Measurements from ENCODE around the gene SUSD6.

Gene SUSD6

GRCh38 chr14:69658664-69659261, 47.4 kb downstream of the SUSD6 start:
- no peak overlapping the region for H3K4me3 ChIP-seq (ENCODE audit: low read depth in 1 of 5, low read length in 5 of 5)
- H3K9ac ChIP-seq (ENCODE audit: low read length in 5 of 5), result peak overlapping the region in 1 of 5 donors; percentile 25
- no peak overlapping the region for H3K27ac ChIP-seq (ENCODE audit: low read depth, low read length)
- no peaks in the 10 kb centered on the region for H3K9me3 ChIP-seq (ENCODE audit: control insufficient read depth in 5 of 5, low read length in 5 of 5)
- peaks cover 4 to 22% (median 12%) of the 10 kb centered on the region in 5 donors for H3K36me3 ChIP-seq (ENCODE audit: control insufficient read depth in 5 of 5, insufficient read depth in 5 of 5, low read length in 5 of 5)
- peaks cover 11 to 53% (median 26%) of the 10 kb centered on the region in 5 donors for H3K4me1 ChIP-seq (ENCODE audit: control insufficient read depth in 5 of 5, insufficient read depth in 5 of 5, low read length in 5 of 5)
- no peaks in the 10 kb centered on the region for H3K27me3 ChIP-seq (ENCODE audit: control insufficient read depth in 5 of 5, insufficient read depth in 4 of 5, low read length in 5 of 5)

- no peak overlapping the region for H3K27ac ChIP-seq (ENCODE audit: low read depth, low read length)
- H3K4me3 ChIP-seq (ENCODE audit: low read depth in 1 of 5, low read length in 5 of 5), result no peak overlapping the region
- H3K9me3 ChIP-seq (ENCODE audit: control insufficient read depth in 5 of 5, low read length in 5 of 5), result no peaks in the 10 kb centered on the region
- H3K36me3 ChIP-seq (ENCODE audit: control insufficient read depth in 5 of 5, insufficient read depth in 5 of 5, low read length in 5 of 5), result peaks cover 4 to 22% (median 12%) of the 10 kb centered on the region in 5 donors
- H3K9ac ChIP-seq (ENCODE audit: low read length in 5 of 5), result no peak overlapping the region
- no peaks in the 10 kb centered on the region for H3K27me3 ChIP-seq (ENCODE audit: control insufficient read depth in 5 of 5, insufficient read depth in 4 of 5, low read length in 5 of 5)
- H3K4me1 ChIP-seq (ENCODE audit: control insufficient read depth in 5 of 5, insufficient read depth in 5 of 5, low read length in 5 of 5), result peaks cover 11 to 63% (median 35%) of the 10 kb centered on the region in 5 donors
Observed at GRCh38 chr14:69660344-69661193, 49.2 kb downstream of the SUSD6 start.

DNA sequence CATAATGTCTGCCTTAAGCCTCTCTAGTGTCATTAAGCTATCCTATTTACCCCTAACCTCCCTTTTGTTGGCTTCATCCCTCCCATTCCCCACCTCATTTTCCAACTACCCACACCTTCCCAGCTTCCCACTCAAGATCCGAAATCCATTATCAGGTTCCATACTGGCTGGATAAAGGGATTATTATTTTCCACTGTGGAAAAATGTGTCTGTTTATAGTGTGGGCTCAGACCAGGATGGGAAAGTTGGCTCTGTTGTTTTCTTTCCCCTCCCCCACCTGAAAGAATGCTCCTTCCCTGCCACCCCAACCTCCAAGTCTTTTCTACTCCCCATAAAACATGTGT, 49.8 kb downstream of the SUSD6 start:
- Histone ChIP-seq H3K27me3 (ENCODE audit: control insufficient read depth in 5 of 5, insufficient read depth in 4 of 5, low read length in 5 of 5) (no peaks in the 10 kb centered on the region), H3K9me3 (ENCODE audit: control insufficient read depth in 5 of 5, low read length in 5 of 5) (no peaks in the 10 kb centered on the region), H3K4me3 (ENCODE audit: low read depth in 1 of 5, low read length in 5 of 5) (no peak overlapping the region), H3K9ac (ENCODE audit: low read length in 5 of 5) (no peak overlapping the region), H3K36me3 (ENCODE audit: control insufficient read depth in 5 of 5, insufficient read depth in 5 of 5, low read length in 5 of 5) (peaks cover 4 to 22% (median 12%) of the 10 kb centered on the region in 5 donors), H3K4me1 (ENCODE audit: control insufficient read depth in 5 of 5, insufficient read depth in 5 of 5, low read length in 5 of 5) (peaks cover 11 to 67% (median 41%) of the 10 kb centered on the region in 5 donors), H3K27ac (ENCODE audit: low read depth, low read length) (no peak overlapping the region)

- Histone ChIP-seq H3K4me1 (ENCODE audit: control insufficient read depth in 5 of 5, insufficient read depth in 5 of 5, low read length in 5 of 5) (peaks cover 15 to 77% (median 49%) of the 10 kb centered on the region in 5 donors), H3K9ac (ENCODE audit: low read length in 5 of 5) (no peak overlapping the region), H3K27ac (ENCODE audit: low read depth, low read length) (peak overlapping the region; percentile 54)
Observed at GRCh38 chr14:69662636-69663299, 51.4 kb downstream of the SUSD6 start.

DNA sequence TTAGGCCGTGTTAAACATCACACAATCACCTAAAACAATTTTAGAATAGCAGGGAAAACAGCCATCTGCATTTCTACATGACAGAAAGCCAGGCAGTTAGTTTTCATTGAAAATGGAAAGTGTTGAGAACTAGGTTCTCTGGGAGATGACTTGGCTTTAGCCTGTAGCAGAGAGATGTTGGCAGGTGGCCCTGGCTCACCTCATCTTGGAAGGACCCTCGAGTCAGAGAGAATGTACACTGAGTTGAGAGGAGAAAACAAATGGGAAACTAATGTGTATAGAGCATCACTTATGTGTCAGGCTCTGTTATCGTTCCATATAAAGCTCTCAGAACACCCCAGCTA, 51.9 kb downstream of the SUSD6 start:
- Histone ChIP-seq H3K4me1 (ENCODE audit: control insufficient read depth in 5 of 5, insufficient read depth in 5 of 5, low read length in 5 of 5) (peaks cover 11 to 76% (median 44%) of the 10 kb centered on the region in 5 donors), H3K27ac (ENCODE audit: low read depth, low read length) (peak overlapping the region; percentile 54), H3K4me3 (ENCODE audit: low read depth in 1 of 5, low read length in 5 of 5) (no peak overlapping the region), H3K9ac (ENCODE audit: low read length in 5 of 5) (no peak overlapping the region), H3K36me3 (ENCODE audit: control insufficient read depth in 5 of 5, insufficient read depth in 5 of 5, low read length in 5 of 5) (peaks cover 4 to 22% (median 12%) of the 10 kb centered on the region in 5 donors), H3K27me3 (ENCODE audit: control insufficient read depth in 5 of 5, insufficient read depth in 4 of 5, low read length in 5 of 5) (no peaks in the 10 kb centered on the region), H3K9me3 (ENCODE audit: control insufficient read depth in 5 of 5, low read length in 5 of 5) (no peaks in the 10 kb centered on the region)

More at GRCh38 chr14:69662636-69663299, 51.4 kb downstream of the SUSD6 start:
- Histone ChIP-seq H3K4me3 (ENCODE audit: low read depth in 1 of 5, low read length in 5 of 5) (no peak overlapping the region), H3K36me3 (ENCODE audit: control insufficient read depth in 5 of 5, insufficient read depth in 5 of 5, low read length in 5 of 5) (peaks cover 4 to 22% (median 12%) of the 10 kb centered on the region in 5 donors), H3K9me3 (ENCODE audit: control insufficient read depth in 5 of 5, low read length in 5 of 5) (no peaks in the 10 kb centered on the region), H3K27me3 (ENCODE audit: control insufficient read depth in 5 of 5, insufficient read depth in 4 of 5, low read length in 5 of 5) (no peaks in the 10 kb centered on the region)

GRCh38 chr14:69664265-69664664, 52.9 kb downstream of the SUSD6 start:
- Histone ChIP-seq H3K9ac (ENCODE audit: low read length in 5 of 5) (no peak overlapping the region), H3K4me1 (ENCODE audit: control insufficient read depth in 5 of 5, insufficient read depth in 5 of 5, low read length in 5 of 5) (peaks cover 11 to 69% (median 40%) of the 10 kb centered on the region in 5 donors), H3K27ac (ENCODE audit: low read depth, low read length) (peak overlapping the region; percentile 54)

DNA sequence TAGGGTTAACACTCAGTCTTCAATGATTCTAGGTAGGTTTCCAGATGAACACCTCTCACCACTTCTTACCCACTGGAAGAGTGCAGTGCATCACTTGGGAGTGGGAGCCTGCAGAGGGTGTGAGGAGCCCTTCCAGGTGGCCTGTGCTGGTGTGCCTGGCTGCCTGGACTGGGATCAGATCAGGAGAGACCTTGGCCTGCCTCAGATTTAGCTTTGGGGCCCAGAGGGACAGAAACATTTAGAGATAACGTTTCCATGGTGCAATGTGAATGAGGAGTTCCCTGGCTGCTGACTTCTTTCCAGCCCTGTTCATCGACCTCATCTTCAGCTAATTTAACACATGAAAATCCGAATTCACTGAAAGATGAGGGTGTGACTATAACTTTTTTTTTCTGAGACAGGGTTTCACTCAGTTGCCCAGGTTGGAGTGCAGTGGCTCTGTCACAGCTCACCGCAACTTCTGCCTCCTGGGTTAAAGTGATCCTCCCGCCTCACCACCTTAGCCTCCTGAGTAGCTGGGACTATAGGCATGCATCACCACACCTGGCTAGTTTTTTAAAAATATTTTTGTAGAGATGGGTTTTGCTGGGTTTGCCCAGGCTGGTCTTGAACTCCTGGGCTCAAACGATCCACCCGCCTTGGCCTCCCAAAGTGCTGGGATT, 53.6 kb downstream of the SUSD6 start:
- Histone ChIP-seq H3K9me3 (ENCODE audit: control insufficient read depth in 5 of 5, low read length in 5 of 5) (no peaks in the 10 kb centered on the region), H3K36me3 (ENCODE audit: control insufficient read depth in 5 of 5, insufficient read depth in 5 of 5, low read length in 5 of 5) (peaks cover under 1 to 6% (median 3%) of the 10 kb centered on the region in 5 donors), H3K9ac (ENCODE audit: low read length in 5 of 5) (no peak overlapping the region), H3K27ac (ENCODE audit: low read depth, low read length) (peak overlapping the region; percentile 12), H3K27me3 (ENCODE audit: control insufficient read depth in 5 of 5, insufficient read depth in 4 of 5, low read length in 5 of 5) (no peaks in the 10 kb centered on the region), H3K4me3 (ENCODE audit: low read depth in 1 of 5, low read length in 5 of 5) (no peak overlapping the region), H3K4me1 (ENCODE audit: control insufficient read depth in 5 of 5, insufficient read depth in 5 of 5, low read length in 5 of 5) (peaks cover 11 to 71% (median 40%) of the 10 kb centered on the region in 5 donors)

More at GRCh38 chr14:69664265-69664664, 52.9 kb downstream of the SUSD6 start:
- Histone ChIP-seq H3K36me3 (ENCODE audit: control insufficient read depth in 5 of 5, insufficient read depth in 5 of 5, low read length in 5 of 5) (peaks cover 3 to 13% (median 6%) of the 10 kb centered on the region in 5 donors), H3K9me3 (ENCODE audit: control insufficient read depth in 5 of 5, low read length in 5 of 5) (no peaks in the 10 kb centered on the region), H3K4me3 (ENCODE audit: low read depth in 1 of 5, low read length in 5 of 5) (no peak overlapping the region), H3K27me3 (ENCODE audit: control insufficient read depth in 5 of 5, insufficient read depth in 4 of 5, low read length in 5 of 5) (no peaks in the 10 kb centered on the region)

- peak overlapping the region; percentile 56 for H3K27ac ChIP-seq (ENCODE audit: low read depth, low read length)
- H3K9me3 ChIP-seq (ENCODE audit: control insufficient read depth in 5 of 5, low read length in 5 of 5), result no peaks in the 10 kb centered on the region
- no peak overlapping the region for H3K4me3 ChIP-seq (ENCODE audit: low read depth in 1 of 5, low read length in 5 of 5)
- peaks cover 11 to 78% (median 45%) of the 10 kb centered on the region in 5 donors for H3K4me1 ChIP-seq (ENCODE audit: control insufficient read depth in 5 of 5, insufficient read depth in 5 of 5, low read length in 5 of 5)
- no peaks in the 10 kb centered on the region for H3K36me3 ChIP-seq (ENCODE audit: control insufficient read depth in 5 of 5, insufficient read depth in 5 of 5, low read length in 5 of 5)
- no peaks in the 10 kb centered on the region for H3K27me3 ChIP-seq (ENCODE audit: control insufficient read depth in 5 of 5, insufficient read depth in 4 of 5, low read length in 5 of 5)
- peak overlapping the region in 1 of 5 donors; percentile 4 for H3K9ac ChIP-seq (ENCODE audit: low read length in 5 of 5)
Observed at GRCh38 chr14:69665631-69666030, 54.2 kb downstream of the SUSD6 start.

GRCh38 chr14:69666112-69666511, 54.7 kb downstream of the SUSD6 start:
- no peak overlapping the region for H3K4me3 ChIP-seq (ENCODE audit: low read depth in 1 of 5, low read length in 5 of 5)
- no peaks in the 10 kb centered on the region for H3K27me3 ChIP-seq (ENCODE audit: control insufficient read depth in 5 of 5, insufficient read depth in 4 of 5, low read length in 5 of 5)
- H3K27ac ChIP-seq (ENCODE audit: low read depth, low read length), result peak overlapping the region; percentile 56
- H3K9ac ChIP-seq (ENCODE audit: low read length in 5 of 5), result peak overlapping the region in 1 of 5 donors; percentile 4
- H3K4me1 ChIP-seq (ENCODE audit: control insufficient read depth in 5 of 5, insufficient read depth in 5 of 5, low read length in 5 of 5), result peaks cover 11 to 78% (median 50%) of the 10 kb centered on the region in 5 donors
- no peaks in the 10 kb centered on the region for H3K9me3 ChIP-seq (ENCODE audit: control insufficient read depth in 5 of 5, low read length in 5 of 5)
- no peaks in the 10 kb centered on the region for H3K36me3 ChIP-seq (ENCODE audit: control insufficient read depth in 5 of 5, insufficient read depth in 5 of 5, low read length in 5 of 5)
